Gastroesophageal sphincter (tissue), 3 donors: ENCODE data around the gene MINDY4.

Experiments used
- CTCF ChIP-seq, 4 experiments: fragments of 200-600 bp in 2 of 4; fragments of 450-650 bp in 2 of 4; sonication (generic) in 1 of 4; IDR thresholded peaks; one replicate each; pipeline ENCODE4 v1.5.1; 2017 to 2019; ENCODE audit warnings: antibody characterized with exemption in 4 of 4, mild to moderate bottlenecking in 2 of 4, moderate library complexity in 2 of 4
- POLR2A ChIP-seq, 2 donors: fragments of 450-650 bp; IDR thresholded peaks; one replicate each; pipeline ENCODE4 v1.6.1; 2017; ENCODE audit warnings: antibody characterized with exemption in 2 of 2, mild to moderate bottlenecking in 2 of 2, moderate library complexity in 1 of 2
- POLR2AphosphoS5 ChIP-seq: sonication (generic); formaldehyde crosslinking; IDR thresholded peaks from one replicate; pipeline ENCODE4 v1.6.1; 2017; ENCODE audit warnings: antibody characterized with exemption

GRCh38 chr7:30743371-30744074 is 27.7 kb upstream of the MINDY4 start:
- TF ChIP-seq CTCF (IDR thresholded peaks at IDR 0.05) (peak in 2 of 4 experiments; percentile 14 to 46), POLR2A (IDR thresholded peaks at IDR 0.05) (no peak), POLR2AphosphoS5 (no peak)
